Kidney epithelial cell (primary cell): ENCODE results near the gene GID4. TPM values are rescaled to one million over a fixed set of nuclear protein-coding genes. Genes with fewer than 3 reads are reported as not detected.

Experiments
- DNase-seq: peaks from one replicate; pipeline ENCODE4 v3.0.0-alpha.2; 2010; ENCODE audit warnings: low read depth
- H3K27me3 ChIP-seq: 2 replicates; pipeline ENCODE4 v1.6.0; 2011; ENCODE audit warnings: low read length; ENCODE audit not compliant: control insufficient read depth, insufficient read depth
- H3K36me3 ChIP-seq: 2 replicates; pipeline ENCODE4 v1.5.1; 2011; ENCODE audit warnings: low read length; ENCODE audit not compliant: control insufficient read depth, insufficient read depth
- H3K4me3 ChIP-seq: 2 replicates; pipeline ENCODE4 v1.5.1; 2011; ENCODE audit warnings: low read depth, mild to moderate bottlenecking, control low read depth, low read length
- total RNA-seq: library from RNA; depleted of rRNA; stranded (reverse); fragments of >200 nt; gene quantifications from 2 replicates; pipeline ENCODE4 v1.2.3, GENCODE V29; 2015
- TF ChIP-seq, protein P1 (sequence below): IDR thresholded peaks from 2 replicates; pipeline ENCODE4 v1.5.1; 2011; ENCODE audit warnings: mild to moderate bottlenecking, moderate library complexity, low read length, control low read depth, inconsistent platforms; ENCODE audit not compliant: insufficient read depth, poor library complexity, severe bottlenecking

GID4 gene
- total RNA-seq, 1 donor from 2014 or later = 8.6 TPM

DNA sequence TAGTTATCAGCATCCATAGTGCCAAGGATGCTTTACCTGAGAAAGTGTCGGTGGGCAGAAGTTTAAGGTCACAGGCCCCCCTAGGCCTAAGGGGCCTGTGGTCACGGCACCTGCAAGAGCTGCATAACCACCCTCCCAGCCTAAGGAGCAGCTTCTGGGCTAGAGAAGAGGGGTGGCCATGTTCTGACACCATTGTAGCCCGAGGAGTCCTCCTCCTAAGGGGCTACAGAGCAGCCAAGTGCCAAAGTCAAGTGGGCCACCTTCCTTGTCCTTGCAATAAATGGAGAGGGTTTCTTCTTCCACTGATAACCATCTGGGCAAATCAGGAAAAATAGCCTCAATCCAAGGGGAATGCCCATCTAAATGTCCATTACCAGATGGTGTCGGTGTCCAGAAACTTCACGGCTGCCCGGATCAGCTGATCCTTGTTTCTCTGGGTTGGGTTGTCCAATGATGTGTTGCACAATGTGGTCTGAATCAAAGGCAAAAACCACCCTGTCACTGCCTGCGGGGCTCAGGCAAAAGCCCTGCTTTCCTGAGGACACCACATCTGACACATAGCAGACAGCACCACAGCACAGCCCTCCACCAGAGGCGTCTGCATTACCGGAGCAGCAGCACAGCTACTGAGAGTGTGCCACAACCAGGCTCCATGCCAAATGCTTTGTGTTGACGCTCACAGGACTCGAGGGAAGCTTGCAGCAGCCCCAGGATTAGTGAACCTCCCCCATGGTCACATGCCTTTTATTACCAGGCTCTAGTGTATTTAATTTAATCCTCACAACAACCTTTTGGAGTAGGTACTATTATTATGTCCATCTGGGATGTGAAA, 13.0 kb upstream of the GID4 start:
- Histone ChIP-seq H3K36me3 (peaks cover 2% of the 10 kb centered on the region), H3K27me3 (no peaks in the 10 kb centered on the region), H3K4me3 (no peak overlapping the region)
- no peak for DNase-seq
- TF ChIP-seq, protein P1, sequence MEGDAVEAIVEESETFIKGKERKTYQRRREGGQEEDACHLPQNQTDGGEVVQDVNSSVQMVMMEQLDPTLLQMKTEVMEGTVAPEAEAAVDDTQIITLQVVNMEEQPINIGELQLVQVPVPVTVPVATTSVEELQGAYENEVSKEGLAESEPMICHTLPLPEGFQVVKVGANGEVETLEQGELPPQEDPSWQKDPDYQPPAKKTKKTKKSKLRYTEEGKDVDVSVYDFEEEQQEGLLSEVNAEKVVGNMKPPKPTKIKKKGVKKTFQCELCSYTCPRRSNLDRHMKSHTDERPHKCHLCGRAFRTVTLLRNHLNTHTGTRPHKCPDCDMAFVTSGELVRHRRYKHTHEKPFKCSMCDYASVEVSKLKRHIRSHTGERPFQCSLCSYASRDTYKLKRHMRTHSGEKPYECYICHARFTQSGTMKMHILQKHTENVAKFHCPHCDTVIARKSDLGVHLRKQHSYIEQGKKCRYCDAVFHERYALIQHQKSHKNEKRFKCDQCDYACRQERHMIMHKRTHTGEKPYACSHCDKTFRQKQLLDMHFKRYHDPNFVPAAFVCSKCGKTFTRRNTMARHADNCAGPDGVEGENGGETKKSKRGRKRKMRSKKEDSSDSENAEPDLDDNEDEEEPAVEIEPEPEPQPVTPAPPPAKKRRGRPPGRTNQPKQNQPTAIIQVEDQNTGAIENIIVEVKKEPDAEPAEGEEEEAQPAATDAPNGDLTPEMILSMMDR = no peak

DNA sequence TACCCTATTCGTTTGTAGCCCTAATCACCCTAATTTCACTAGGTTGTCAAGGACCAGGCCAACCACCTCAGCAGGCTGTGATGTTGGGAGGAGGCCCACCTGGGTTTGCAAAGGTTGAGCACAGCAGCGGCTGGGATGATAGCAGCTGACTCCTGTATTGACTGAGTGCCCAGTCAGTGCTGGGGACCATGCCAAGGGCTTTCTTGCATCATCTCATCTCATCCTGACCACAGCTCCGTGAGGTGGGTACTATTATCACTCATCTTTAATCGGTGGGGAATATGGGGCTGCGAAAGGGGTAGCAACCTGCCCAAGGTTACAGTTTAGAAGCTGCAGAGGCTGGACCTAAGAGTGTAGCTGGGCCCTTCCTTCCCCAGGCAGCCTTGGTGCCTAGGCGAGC, 11.9 kb upstream of the GID4 start:
- Histone ChIP-seq H3K27me3 (no peaks in the 10 kb centered on the region), H3K36me3 (peaks cover 2% of the 10 kb centered on the region), H3K4me3 (no peak overlapping the region)
- TF ChIP-seq, protein P1 = no peak
- no peak for DNase-seq

DNA sequence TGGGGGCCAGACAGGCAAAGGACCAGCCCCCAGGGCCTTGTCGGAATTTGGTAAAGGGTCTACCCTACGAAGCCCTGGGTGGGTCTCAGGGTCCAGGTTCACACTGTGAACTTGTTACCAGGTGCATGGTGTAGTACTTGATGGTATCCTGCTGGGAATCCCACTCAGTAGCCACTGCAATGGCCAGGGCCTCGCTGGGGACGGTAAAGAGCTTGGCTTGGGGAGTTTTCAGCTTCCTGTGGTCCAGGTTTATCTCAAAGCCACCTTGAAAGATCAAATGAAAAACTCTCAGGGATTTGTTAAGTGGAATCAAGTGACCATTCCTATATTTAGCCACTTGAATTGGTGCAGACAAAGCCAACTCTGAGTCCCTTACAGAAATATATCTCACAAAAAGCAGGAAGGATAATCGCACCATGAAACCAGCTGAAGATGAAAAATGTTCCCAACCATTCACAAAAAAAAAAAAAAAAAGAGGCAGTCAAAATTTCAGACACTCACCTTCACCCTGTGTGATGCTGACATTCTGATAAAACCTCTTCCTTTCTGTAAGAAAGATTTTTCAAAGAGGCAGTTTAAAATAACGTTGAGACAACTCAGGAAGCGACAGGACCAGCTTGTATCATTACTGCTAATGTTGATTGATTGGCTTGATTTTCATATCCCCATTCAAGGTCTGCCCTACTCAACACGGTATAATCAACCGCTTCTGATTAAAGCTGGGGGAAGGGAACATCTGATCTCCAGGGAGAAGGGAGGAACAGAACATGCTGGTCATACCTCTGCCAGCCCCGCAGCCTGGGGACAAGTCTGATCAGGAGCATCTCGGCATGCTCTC, 10.9 kb upstream of the GID4 start:
- H3K27me3 ChIP-seq = no peaks in the 10 kb centered on the region
- TF ChIP-seq, protein P1 = no peak
- no peak overlapping the region for H3K4me3 ChIP-seq
- H3K36me3 ChIP-seq = peaks cover 2% of the 10 kb centered on the region
- no peak for DNase-seq

DNA sequence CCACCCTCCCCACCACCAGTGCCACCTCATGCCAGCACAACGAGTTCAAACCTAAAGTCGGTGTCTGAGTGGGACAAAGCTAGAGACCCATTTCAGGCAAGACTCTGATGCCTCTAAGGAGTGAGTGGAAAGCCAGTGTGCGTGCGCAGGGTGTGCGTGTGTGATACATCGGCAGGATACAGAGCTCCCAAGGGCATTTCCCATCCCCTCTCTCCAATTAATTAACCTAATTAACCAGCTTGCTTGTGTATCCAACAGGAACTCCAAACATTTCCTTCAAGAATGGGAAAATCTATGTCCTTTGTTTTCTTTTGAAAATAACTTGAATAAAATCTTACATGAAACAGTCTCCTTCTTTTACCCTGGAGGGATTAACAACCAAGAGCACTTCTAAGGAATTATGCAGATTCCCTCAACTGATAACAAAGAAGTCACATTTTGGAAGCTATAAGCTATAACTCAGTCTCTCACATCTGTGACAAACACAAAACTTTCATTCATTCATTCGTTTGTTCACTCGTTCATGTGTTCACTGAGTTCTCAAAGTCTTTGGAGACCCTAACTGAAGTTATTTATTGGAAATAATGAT, 10.2 kb upstream of the GID4 start:
- no peak for DNase-seq
- no peak overlapping the region for H3K4me3 ChIP-seq
- H3K27me3 ChIP-seq = no peaks in the 10 kb centered on the region
- peaks cover 2% of the 10 kb centered on the region for H3K36me3 ChIP-seq
- TF ChIP-seq, protein P1 = no peak

DNA sequence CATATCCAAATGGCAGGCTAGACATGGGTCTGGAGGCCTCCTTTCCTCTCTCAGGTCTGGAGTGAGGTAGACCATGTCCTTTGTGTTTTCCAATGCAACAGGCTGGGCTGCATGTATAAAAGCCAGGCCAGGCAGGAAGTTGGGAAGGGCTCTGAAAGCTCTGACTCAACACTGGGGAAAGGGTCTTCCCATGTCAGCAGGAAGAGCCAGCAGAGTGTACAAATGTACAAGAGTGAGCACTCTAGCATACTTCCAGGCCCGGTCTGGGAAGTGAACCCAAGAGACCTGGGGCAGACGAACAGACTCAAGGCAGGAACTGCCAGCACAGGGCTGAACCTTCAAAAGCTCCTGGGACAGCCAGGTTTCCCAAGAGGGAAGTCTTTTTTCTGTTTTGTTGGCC, 7.3 kb upstream of the GID4 start:
- DNase-seq = no peak
- TF ChIP-seq, protein P1 = no peak
- Histone ChIP-seq H3K36me3 (no peaks in the 10 kb centered on the region), H3K4me3 (no peak overlapping the region), H3K27me3 (no peaks in the 10 kb centered on the region)
